ENCODE data around the gene GP9.

The GP9 gene

DNA sequence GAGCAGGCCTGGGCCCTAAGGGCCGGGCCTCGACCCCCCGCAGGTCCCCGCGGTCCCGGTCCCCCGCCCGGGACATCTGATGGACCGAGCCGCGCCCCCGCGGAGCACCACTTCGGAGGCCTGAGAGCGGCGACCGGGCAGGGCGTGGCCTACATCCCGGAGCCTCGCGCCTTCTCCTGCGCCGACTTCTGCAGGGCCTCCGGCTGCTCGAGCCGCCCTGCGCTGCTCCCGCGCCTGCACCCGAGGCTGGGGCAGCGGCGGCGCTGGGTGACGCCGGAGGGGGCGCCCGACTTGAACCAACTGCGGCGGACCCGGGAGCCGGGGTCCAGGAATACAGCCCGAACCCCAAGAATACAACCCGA is 14.9 kb upstream of the GP9 start (continued):
- TF ChIP-seq, protein P1, sequence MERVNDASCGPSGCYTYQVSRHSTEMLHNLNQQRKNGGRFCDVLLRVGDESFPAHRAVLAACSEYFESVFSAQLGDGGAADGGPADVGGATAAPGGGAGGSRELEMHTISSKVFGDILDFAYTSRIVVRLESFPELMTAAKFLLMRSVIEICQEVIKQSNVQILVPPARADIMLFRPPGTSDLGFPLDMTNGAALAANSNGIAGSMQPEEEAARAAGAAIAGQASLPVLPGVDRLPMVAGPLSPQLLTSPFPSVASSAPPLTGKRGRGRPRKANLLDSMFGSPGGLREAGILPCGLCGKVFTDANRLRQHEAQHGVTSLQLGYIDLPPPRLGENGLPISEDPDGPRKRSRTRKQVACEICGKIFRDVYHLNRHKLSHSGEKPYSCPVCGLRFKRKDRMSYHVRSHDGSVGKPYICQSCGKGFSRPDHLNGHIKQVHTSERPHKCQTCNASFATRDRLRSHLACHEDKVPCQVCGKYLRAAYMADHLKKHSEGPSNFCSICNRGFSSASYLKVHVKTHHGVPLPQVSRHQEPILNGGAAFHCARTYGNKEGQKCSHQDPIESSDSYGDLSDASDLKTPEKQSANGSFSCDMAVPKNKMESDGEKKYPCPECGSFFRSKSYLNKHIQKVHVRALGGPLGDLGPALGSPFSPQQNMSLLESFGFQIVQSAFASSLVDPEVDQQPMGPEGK (CRISPR knock-in tag; IDR thresholded peaks at IDR 0.05; ENCODE audit: borderline replicate concordance), result no peak

DNA sequence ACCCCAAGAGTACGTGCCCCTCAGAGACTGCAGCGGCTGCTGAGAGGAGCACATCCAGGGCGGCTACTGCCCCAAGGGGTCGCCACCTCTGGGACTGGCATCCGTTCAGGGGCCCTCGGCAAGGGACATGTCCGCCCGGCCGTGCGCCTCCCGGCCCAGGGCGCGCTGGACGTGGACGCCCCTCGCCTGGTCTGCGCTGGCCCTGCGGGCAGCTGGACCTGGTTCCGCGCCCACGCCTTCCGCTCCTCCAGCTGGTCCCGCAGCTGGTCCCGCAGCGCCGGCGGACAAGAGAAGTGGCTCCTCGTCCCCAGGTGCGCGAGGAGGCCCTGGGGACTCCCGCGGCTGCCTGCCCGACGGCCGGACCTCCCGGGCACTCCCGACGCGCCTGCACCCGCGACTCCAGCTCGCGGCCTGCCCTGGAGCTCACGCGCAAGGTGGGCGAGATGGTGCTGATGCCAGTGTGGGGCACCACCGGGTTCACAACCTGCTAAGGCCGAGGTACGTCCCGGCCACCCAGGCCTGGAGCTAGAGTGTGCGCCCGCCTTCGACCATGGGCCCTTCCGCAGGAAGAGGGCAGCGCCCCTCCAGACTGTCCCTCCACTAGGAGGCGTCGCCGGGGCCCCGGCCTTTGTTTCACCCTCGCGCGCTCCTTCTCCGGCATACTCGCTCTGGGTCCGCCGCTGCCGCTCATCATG is 14.4 kb upstream of the GP9 start:
- ATAC-seq, result no peak
- TF ChIP-seq ESRRG (CRISPR knock-in tag; IDR thresholded peaks at IDR 0.05) (no peak), RARB (CRISPR knock-in tag; IDR thresholded peaks at IDR 0.05) (no peak), GLIS3 (CRISPR knock-in tag; IDR thresholded peaks at IDR 0.05) (no peak), TOX (CRISPR knock-in tag; IDR thresholded peaks at IDR 0.05; ENCODE audit: borderline replicate concordance) (no peak), CSDC2 (CRISPR knock-in tag; IDR thresholded peaks at IDR 0.05) (no peak), ZNF70 (CRISPR knock-in tag; IDR thresholded peaks at IDR 0.05) (no peak), ARNTL (CRISPR knock-in tag; IDR thresholded peaks at IDR 0.05; ENCODE audit: borderline replicate concordance, low read depth) (no peak), BACH2 (CRISPR knock-in tag; IDR thresholded peaks at IDR 0.05; ENCODE audit: borderline replicate concordance) (no peak), ZNF8 (CRISPR knock-in tag; IDR thresholded peaks at IDR 0.05) (no peak), PPARA (CRISPR knock-in tag; IDR thresholded peaks at IDR 0.05; ENCODE audit: borderline replicate concordance) (no peak), TCF4 (CRISPR knock-in tag; IDR thresholded peaks at IDR 0.05; ENCODE audit: borderline replicate concordance) (no peak), ZFP30 (CRISPR knock-in tag; IDR thresholded peaks at IDR 0.05) (no peak)
- TF ChIP-seq, protein P2, sequence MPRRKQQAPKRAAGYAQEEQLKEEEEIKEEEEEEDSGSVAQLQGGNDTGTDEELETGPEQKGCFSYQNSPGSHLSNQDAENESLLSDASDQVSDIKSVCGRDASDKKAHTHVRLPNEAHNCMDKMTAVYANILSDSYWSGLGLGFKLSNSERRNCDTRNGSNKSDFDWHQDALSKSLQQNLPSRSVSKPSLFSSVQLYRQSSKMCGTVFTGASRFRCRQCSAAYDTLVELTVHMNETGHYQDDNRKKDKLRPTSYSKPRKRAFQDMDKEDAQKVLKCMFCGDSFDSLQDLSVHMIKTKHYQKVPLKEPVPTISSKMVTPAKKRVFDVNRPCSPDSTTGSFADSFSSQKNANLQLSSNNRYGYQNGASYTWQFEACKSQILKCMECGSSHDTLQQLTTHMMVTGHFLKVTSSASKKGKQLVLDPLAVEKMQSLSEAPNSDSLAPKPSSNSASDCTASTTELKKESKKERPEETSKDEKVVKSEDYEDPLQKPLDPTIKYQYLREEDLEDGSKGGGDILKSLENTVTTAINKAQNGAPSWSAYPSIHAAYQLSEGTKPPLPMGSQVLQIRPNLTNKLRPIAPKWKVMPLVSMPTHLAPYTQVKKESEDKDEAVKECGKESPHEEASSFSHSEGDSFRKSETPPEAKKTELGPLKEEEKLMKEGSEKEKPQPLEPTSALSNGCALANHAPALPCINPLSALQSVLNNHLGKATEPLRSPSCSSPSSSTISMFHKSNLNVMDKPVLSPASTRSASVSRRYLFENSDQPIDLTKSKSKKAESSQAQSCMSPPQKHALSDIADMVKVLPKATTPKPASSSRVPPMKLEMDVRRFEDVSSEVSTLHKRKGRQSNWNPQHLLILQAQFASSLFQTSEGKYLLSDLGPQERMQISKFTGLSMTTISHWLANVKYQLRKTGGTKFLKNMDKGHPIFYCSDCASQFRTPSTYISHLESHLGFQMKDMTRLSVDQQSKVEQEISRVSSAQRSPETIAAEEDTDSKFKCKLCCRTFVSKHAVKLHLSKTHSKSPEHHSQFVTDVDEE (CRISPR knock-in tag; IDR thresholded peaks at IDR 0.05), result no peak
- TF ChIP-seq, protein P3, sequence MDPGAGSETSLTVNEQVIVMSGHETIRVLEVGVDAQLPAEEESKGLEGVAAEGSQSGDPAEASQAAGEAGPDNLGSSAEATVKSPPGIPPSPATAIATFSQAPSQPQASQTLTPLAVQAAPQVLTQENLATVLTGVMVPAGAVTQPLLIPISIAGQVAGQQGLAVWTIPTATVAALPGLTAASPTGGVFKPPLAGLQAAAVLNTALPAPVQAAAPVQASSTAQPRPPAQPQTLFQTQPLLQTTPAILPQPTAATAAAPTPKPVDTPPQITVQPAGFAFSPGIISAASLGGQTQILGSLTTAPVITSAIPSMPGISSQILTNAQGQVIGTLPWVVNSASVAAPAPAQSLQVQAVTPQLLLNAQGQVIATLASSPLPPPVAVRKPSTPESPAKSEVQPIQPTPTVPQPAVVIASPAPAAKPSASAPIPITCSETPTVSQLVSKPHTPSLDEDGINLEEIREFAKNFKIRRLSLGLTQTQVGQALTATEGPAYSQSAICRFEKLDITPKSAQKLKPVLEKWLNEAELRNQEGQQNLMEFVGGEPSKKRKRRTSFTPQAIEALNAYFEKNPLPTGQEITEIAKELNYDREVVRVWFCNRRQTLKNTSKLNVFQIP (CRISPR knock-in tag; IDR thresholded peaks at IDR 0.05; ENCODE audit: borderline replicate concordance, low read depth), result no peak
- TF ChIP-seq, protein P4, sequence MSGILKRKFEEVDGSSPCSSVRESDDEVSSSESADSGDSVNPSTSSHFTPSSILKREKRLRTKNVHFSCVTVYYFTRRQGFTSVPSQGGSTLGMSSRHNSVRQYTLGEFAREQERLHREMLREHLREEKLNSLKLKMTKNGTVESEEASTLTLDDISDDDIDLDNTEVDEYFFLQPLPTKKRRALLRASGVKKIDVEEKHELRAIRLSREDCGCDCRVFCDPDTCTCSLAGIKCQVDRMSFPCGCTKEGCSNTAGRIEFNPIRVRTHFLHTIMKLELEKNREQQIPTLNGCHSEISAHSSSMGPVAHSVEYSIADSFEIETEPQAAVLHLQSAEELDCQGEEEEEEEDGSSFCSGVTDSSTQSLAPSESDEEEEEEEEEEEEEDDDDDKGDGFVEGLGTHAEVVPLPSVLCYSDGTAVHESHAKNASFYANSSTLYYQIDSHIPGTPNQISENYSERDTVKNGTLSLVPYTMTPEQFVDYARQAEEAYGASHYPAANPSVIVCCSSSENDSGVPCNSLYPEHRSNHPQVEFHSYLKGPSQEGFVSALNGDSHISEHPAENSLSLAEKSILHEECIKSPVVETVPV (CRISPR knock-in tag; IDR thresholded peaks at IDR 0.05), result no peak
- TF ChIP-seq, protein P1 (CRISPR knock-in tag; IDR thresholded peaks at IDR 0.05; ENCODE audit: borderline replicate concordance), result no peak

DNA sequence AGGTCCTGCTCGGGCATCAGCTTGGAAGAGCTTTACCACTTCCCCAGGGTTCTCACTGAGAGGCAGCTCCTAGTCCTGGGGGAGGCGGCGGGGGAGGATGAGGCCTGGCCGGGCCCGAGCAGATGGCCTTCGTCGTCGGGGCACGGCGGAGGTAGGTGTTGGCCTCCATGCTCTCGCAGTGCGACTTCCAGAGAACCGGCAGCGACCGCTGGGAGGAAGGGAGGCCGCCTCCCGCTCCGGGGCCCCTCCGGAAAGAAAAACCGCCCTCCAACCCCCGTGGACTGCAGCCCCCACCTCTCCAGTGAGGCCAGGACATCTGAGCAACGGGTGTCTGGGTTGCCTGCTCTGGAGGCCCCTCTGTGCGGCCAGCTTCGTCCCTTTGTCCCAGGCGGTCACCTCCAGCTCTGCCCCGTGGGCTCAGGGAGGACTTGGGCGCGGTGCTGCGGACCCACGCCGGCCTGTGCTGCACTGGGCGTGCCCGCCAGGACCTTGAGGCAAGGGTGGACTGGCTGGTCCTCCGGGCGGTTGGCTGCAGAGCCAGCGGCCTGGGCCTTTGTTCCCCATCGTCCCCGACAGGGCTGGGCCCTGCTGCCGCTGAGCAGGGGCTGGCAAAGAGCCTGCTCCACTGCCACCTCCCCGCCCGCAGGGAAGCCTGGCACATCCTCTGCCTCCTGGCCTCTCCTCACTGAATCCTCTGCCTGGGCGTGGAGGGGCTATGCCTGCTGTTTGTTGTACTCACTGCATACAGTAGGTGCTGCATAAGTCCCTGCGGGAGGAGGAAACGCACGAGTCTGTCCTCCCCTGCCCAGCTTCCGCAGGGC is 13.6 kb upstream of the GP9 start:
- ATAC-seq, result no peak
- no peak for TF ChIP-seq TCF4 (CRISPR knock-in tag; IDR thresholded peaks at IDR 0.05; ENCODE audit: borderline replicate concordance)
- TF ChIP-seq BACH2 (CRISPR knock-in tag; IDR thresholded peaks at IDR 0.05; ENCODE audit: borderline replicate concordance), result no peak
- TF ChIP-seq ZC3H10 (CRISPR knock-in tag; IDR thresholded peaks at IDR 0.05), result no peak
- TF ChIP-seq SNAI2 (CRISPR knock-in tag; IDR thresholded peaks at IDR 0.05), result no peak
- no peak for TF ChIP-seq GLIS3 (CRISPR knock-in tag; IDR thresholded peaks at IDR 0.05)
- TF ChIP-seq, protein P3 (CRISPR knock-in tag; IDR thresholded peaks at IDR 0.05; ENCODE audit: borderline replicate concordance, low read depth), result no peak
- TF ChIP-seq, protein P2 (CRISPR knock-in tag; IDR thresholded peaks at IDR 0.05), result no peak
- no peak for TF ChIP-seq ZNF565 (CRISPR knock-in tag; conservative IDR thresholded peaks at IDR 0.05; ENCODE audit: low read depth)
- no peak for TF ChIP-seq TOX (CRISPR knock-in tag; IDR thresholded peaks at IDR 0.05; ENCODE audit: borderline replicate concordance)
- TF ChIP-seq ESRRG (CRISPR knock-in tag; IDR thresholded peaks at IDR 0.05), result no peak
- no peak for TF ChIP-seq OSR1 (CRISPR knock-in tag; IDR thresholded peaks at IDR 0.05)
- no peak for TF ChIP-seq ZNF8 (CRISPR knock-in tag; IDR thresholded peaks at IDR 0.05)
- TF ChIP-seq ZFP30 (CRISPR knock-in tag; IDR thresholded peaks at IDR 0.05), result no peak
- no peak for TF ChIP-seq CSDC2 (CRISPR knock-in tag; IDR thresholded peaks at IDR 0.05)

Measured in SK-N-SH treated with all-trans-retinoic acid at 6 μM for 48 hours (cell line).